GM21737 (cell line): ENCODE measurements around the gene STOML1.

Experiments used
- ATAC-seq: cut with Tn5 transposase; IDR thresholded peaks from one replicate; pipeline ENCODE4 v1.9.1; 2021; ENCODE audit warnings: mild to moderate bottlenecking, moderate library complexity; ENCODE audit not compliant: unreplicated experiment

Gene STOML1

GRCh38 chr15:74019734-74020133 lies 27.6 kb upstream of the STOML1 start:
- ATAC-seq, result no peak

DNA sequence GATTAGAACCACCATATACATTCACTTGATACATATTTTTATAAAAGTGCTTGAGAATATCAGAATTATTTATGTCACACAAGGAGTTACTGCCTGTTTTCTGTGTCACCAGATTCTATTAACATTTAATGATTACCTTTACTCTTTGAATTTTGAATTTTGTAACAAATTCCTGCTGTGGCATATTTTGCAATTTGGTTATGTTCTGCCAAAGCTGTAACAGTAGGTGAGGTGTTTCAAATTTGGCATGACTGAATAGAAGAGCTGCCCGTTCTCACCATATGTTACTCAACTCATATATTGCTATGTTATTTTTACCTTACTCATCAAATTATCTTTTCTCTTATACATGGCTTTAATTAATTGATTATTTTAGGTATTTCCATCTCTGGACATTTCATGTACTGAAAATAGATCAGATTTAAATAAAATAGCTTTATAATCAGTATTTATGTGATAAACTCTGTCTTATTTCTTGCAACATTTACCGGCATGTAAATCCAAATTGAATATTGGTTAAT lies 21.3 kb upstream of the STOML1 start:
- no peak for ATAC-seq

GRCh38 chr15:74011610-74012009 lies 19.5 kb upstream of the STOML1 start:
- ATAC-seq, result no peak

- ATAC-seq, result no peak
These were observed 18.9 kb upstream of the STOML1 start for GRCh38 chr15:74010929-74011540.

GRCh38 chr15:74008901-74009300 lies 16.8 kb upstream of the STOML1 start:
- ATAC-seq, result no peak

- ATAC-seq, result no peak
These were observed 15.8 kb upstream of the STOML1 start for GRCh38 chr15:74007820-74008371.

DNA sequence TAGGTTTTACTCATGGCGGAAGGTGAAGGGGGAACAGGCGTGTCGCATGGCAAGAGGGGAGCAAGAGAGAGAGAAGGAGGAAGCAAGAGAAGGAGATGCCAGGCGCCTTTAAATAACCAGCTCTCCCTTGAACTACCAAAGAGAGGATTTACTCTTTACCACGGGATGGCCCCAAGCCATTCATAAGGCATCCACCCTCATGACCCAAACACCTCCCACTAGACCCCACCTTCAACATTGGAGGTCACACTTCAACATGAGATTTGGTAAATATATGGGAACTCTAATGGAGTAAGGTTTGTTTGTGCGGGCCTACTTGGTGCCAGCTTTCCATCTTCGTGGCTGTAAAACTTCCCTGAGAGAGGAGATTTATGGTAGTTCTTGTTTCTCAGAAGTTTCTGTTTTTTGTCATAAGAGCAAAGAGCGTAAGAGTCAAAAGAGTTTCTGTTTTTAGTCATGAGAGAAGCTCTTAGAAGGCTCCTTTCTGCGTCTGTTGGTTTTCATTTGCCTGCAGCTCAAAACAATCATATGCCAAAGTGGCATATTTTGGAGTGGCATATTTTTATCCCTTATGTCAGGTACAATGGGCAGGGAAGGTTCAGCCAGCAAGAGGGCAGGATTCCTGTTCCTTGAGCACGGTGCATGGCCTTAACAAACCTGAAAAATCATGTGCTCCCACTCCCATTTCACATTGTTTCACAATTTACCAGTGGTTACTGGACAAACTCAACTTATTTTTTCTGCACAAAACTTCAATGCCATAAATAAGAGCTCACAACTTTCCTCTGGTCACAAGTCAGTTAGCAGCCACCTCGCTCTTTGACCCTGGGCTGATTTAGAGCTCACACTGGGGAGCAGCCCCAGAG lies 14.9 kb upstream of the STOML1 start:
- no peak for ATAC-seq

DNA sequence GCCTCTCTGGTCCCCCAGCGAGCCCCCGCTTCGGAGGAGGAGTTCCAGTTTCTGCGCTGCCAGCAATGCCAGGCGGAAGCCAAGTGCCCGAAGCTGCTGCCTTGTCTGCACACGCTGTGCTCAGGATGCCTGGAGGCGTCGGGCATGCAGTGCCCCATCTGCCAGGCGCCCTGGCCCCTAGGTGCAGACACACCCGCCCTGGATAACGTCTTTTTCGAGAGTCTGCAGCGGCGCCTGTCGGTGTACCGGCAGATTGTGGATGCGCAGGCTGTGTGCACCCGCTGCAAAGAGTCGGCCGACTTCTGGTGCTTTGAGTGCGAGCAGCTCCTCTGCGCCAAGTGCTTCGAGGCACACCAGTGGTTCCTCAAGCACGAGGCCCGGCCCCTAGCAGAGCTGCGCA lies 5.9 kb upstream of the STOML1 start:
- no peak for ATAC-seq

GRCh38 chr15:73996939-73997338 lies 4.8 kb upstream of the STOML1 start:
- ATAC-seq, result no peak

- no peak for ATAC-seq
These were observed 4.2 kb upstream of the STOML1 start for GRCh38 chr15:73996267-73996666.

DNA sequence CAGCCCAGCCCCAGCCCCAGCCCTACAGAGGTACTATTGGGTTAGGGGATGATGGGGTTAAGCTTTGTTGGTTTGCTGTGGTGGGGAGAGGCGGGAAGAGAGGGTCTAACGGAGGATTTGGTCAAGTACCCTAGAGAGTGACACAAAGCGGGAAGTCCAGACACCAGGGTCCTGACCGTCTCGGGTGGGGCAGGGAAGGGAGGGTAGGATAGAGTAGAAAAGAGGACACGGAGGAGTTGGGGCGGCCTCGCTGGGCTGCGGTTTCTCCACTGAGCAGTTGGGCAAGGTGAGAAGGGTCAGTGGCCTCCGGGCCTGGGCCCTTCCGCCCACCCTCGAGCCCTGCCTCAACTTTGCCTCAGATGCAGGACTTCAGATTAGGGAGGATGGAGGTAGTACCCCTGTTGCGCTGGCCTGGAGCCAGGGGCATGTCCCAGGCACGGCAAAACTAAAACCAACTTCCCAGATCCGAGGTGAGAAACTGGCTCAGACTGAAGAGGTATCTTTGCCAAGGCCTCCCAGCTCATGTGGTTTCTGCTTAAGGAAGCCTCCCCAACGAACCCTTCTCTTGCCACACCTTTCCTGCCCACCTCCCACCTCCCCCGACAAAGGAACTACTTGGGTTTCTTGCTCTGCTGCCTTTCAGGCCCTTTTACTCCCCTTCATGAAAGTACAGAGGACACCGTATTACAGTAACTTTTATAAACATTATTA lies 3.0 kb upstream of the STOML1 start:
- ATAC-seq, result no peak

- peak; percentile 61 for ATAC-seq
These were observed 2.4 kb upstream of the STOML1 start, which contains the start of gene PML for GRCh38 chr15:73994413-73994883. Gene PML, plus strand, starts transcription at chr15:73994716. Its CDS starts 97 bp downstream, at chr15:73994813.

DNA sequence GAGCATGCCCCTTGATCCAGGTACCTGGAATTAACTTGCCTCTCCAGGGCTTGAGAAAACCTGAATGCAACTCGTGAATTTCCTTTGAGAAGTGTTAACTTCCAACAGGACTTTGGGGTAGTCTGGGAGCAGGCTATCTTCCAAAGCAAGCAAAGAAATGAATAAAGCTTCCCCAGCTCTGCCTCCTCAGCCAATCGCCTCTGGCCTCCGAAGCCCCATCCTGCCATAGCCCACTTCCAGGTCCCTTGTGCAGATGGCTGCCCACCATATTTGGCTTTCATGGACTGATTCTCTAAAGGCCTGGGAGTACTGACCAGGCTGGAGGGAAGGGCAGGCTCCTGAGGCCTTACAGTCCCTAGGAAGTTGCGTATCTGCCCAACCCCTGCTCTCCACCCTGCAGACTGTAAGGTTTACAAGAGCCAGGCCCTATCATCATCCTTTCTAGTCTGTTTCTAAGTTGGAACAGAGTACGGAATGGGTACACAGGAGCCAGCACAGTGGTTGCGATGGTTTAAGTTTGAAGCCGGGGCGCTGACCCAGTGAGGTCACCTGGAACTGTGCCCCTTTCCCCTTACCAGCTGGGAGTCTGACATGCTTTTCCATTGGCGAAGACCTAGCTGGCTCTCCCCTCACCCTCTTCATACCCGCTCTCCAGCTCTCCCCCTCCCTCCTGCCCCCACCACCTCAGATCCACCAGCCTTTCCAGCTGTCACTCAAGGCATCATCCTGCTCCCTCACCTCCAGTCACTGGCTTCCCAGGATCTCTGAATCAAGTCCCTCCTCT lies 1.3 kb upstream of the STOML1 start:
- no peak for ATAC-seq

- no peak for ATAC-seq
These were observed 451 bp upstream of the STOML1 start for GRCh38 chr15:73992594-73992898.

DNA sequence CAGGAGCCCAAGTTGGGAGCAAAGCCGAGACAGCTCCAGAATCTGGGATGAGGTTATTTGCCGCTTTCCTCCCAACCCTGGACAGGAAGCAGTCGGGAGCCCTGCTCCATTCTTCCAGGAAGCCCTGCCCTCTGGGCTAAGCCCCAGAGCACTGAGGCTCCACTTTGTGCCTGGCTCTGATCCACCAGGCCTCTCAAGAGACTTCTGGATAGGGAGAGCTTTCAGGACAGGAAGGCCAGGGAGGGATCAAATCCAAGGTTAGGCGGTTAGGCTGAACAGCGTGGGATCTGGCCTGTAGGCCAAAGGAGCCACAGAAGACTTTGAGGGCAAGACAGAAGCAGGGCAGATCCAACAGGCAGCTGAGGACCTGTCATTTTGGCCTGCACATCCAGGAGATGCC lies 835 bp downstream of the STOML1 start:
- no peak for ATAC-seq

DNA sequence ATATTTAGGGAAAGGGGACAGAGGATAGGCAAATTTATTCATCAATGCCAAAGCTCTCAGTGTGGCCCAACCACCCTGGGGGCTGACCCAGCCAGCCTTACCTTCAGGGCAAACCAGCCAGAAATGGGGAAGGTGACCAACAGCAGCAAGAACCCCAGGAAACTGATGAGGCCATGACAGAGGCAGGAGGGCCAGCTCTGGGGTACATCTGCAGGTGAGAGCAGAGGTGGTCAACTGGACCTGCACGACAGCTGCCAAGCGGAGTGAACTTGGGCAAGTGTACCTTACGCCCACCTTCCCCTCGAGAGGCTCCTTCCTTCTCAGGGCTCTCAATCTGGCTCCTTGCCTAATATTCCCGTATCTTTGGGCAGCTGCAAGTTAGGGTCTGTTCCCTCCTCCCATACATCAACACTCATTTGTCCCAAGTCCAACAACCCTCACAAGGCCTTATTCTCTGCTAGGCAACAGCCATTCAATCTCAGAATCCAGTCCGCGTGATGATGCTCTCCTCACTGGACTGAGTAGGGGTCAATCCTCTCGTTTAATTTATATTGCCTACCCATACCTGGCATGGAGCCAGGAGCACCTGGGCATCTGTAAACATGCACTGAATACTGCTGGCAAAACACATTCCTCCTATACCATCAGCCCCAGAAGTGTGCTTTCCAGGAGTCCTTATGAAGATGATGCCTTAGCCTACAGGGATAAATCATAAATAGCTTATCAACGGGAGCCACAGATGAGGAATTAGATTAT lies 1.7 kb downstream of the STOML1 start:
- ATAC-seq, result no peak

- ATAC-seq, result no peak
These were observed 2.9 kb downstream of the STOML1 start for GRCh38 chr15:73989001-73989798.

- ATAC-seq, result no peak
These were observed 3.6 kb downstream of the STOML1 start for GRCh38 chr15:73988445-73988969.
